PC-9 (cell line): ENCODE data around the gene ETS2.

Experiments used
- CTCF ChIP-seq: fragments of 200-600 bp; sonication (generic); conservative IDR thresholded peaks from 2 replicates; pipeline ENCODE4 v1.6.1; 2017; ENCODE audit warnings: mixed run types, antibody characterized with exemption, mild to moderate bottlenecking, moderate library complexity
- EZH2 ChIP-seq: fragments of 200-600 bp; sonication (generic); IDR thresholded peaks from 2 replicates; pipeline ENCODE4 v1.8.0; 2017; ENCODE audit warnings: antibody characterized with exemption, low read depth

- TF ChIP-seq CTCF (no peak), EZH2 (no peak)
These were observed 34.2 kb upstream of the ETS2 start for GRCh38 chr21:38771536-38771935.
